IMR-90 (cell line): ENCODE measurements around the gene C6orf89.

Source experiments
- BHLHE40 ChIP-seq: fragments of 150-350 bp; IDR thresholded peaks from 2 replicates; pipeline ENCODE4 v1.6.1; 2016; ENCODE audit warnings: mild to moderate bottlenecking, low read depth, low read length
- CEBPB ChIP-seq: IDR thresholded peaks from 2 replicates; pipeline ENCODE4 v1.6.1; 2012; ENCODE audit warnings: low read depth, low read length, improper control_type of control experiment
- CTCF ChIP-seq: conservative IDR thresholded peaks from 2 replicates; pipeline ENCODE4 v1.5.1; 2012; ENCODE audit warnings: mild to moderate bottlenecking, low read depth, low read length, improper control_type of control experiment
- ELK1 ChIP-seq: fragments of 150-350 bp; IDR thresholded peaks from 2 replicates; pipeline ENCODE4 v1.6.1; 2016; ENCODE audit warnings: low read depth, mild to moderate bottlenecking, low read length, moderate library complexity, borderline replicate concordance
- MXI1 ChIP-seq: IDR thresholded peaks from 2 replicates; pipeline ENCODE4 v1.6.1; 2012; ENCODE audit warnings: low read depth, mild to moderate bottlenecking, low read length, moderate library complexity, borderline replicate concordance
- POLR2A ChIP-seq: IDR thresholded peaks from 2 replicates; pipeline ENCODE4 v1.6.1; 2012; ENCODE audit warnings: mild to moderate bottlenecking, low read depth, low read length
- RAD21 ChIP-seq: IDR thresholded peaks from 2 replicates; pipeline ENCODE4 v1.6.1; 2012; ENCODE audit warnings: low read length, improper control_type of control experiment
- USF2 ChIP-seq: fragments of 150-350 bp; IDR thresholded peaks from 2 replicates; pipeline ENCODE4 v1.6.1; 2017; ENCODE audit warnings: mild to moderate bottlenecking, antibody characterized with exemption, low read length, low read depth

- TF ChIP-seq BHLHE40, result no peak
- TF ChIP-seq POLR2A, result no peak
- no peak for TF ChIP-seq CTCF
- TF ChIP-seq CEBPB, result no peak
- TF ChIP-seq USF2, result no peak
- TF ChIP-seq ELK1, result no peak
- TF ChIP-seq RAD21, result no peak
- TF ChIP-seq MXI1, result no peak
These were observed 79.2 kb downstream of the C6orf89 start for GRCh38 chr6:36964908-36965307.
